Lower leg skin (tissue), 3 donors: ENCODE measurements around the gene MIDN.

Experiments used
- POLR2A ChIP-seq, 2 donors: fragments of 450-650 bp; IDR thresholded peaks; one replicate each; pipeline ENCODE4 v1.6.1; 2016 to 2017; ENCODE audit warnings: antibody characterized with exemption in 2 of 2, mild to moderate bottlenecking in 1 of 2, moderate library complexity in 1 of 2
- TF ChIP-seq, protein P1 (sequence below), 3 donors: fragments of 450-650 bp; IDR thresholded peaks; one replicate each; pipeline ENCODE4 v1.5.1; 2016; ENCODE audit warnings: antibody characterized with exemption in 3 of 3, mild to moderate bottlenecking in 3 of 3, moderate library complexity in 2 of 3

- TF ChIP-seq, protein P1, sequence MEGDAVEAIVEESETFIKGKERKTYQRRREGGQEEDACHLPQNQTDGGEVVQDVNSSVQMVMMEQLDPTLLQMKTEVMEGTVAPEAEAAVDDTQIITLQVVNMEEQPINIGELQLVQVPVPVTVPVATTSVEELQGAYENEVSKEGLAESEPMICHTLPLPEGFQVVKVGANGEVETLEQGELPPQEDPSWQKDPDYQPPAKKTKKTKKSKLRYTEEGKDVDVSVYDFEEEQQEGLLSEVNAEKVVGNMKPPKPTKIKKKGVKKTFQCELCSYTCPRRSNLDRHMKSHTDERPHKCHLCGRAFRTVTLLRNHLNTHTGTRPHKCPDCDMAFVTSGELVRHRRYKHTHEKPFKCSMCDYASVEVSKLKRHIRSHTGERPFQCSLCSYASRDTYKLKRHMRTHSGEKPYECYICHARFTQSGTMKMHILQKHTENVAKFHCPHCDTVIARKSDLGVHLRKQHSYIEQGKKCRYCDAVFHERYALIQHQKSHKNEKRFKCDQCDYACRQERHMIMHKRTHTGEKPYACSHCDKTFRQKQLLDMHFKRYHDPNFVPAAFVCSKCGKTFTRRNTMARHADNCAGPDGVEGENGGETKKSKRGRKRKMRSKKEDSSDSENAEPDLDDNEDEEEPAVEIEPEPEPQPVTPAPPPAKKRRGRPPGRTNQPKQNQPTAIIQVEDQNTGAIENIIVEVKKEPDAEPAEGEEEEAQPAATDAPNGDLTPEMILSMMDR (IDR thresholded peaks at IDR 0.05): no peak
- TF ChIP-seq POLR2A (IDR thresholded peaks at IDR 0.05): no peak
Observed at GRCh38 chr19:1231729-1232637, 16.4 kb upstream of the MIDN start.
